PC-9 (cell line): ENCODE measurements around the gene DNAH7. TPM values are rescaled to one million over a fixed set of nuclear protein-coding genes. Genes with fewer than 3 reads are reported as not detected.

Source experiments
- BruUV-seq: library from RNA; stranded (reverse); fragments of 400-500 nt; replicated peaks from 2 replicates; lab custom pipeline; 2021; lab: Mats Ljungman, UMichigan
- CTCF ChIA-PET: fragments of 300-600 bp; sonication (Branson Sonifier 250); formaldehyde crosslinking; loops from one replicate; lab custom pipeline; 2022; ENCODE audit warnings: antibody characterized with exemption; lab: Charles Lee
- POLR2A ChIA-PET: fragments of 300-600 bp; sonication (Branson Sonifier 250); formaldehyde crosslinking; loops from one replicate; lab custom pipeline; 2022; ENCODE audit warnings: antibody characterized with exemption; ENCODE audit not compliant: unreplicated experiment; lab: Charles Lee
- DNase-seq, 2 experiments: peaks; one replicate each; pipeline versions ENCODE4 v3.0.0 to v3.0.0-alpha.2; 2015 to 2022; ENCODE audit warnings: mixed read lengths in 1 of 2
- H2AFZ ChIP-seq: fragments of 200-600 bp; sonication (generic); 2 replicates; pipeline ENCODE4 v1.8.1; 2017; ENCODE audit warnings: antibody characterized with exemption
- H3F3A ChIP-seq: fragments of 200-600 bp; sonication (generic); 2 replicates; pipeline ENCODE4 v1.8.1; 2017; ENCODE audit warnings: antibody characterized with exemption, mild to moderate bottlenecking, low read depth; ENCODE audit not compliant: insufficient read depth
- H3K27ac ChIP-seq: fragments of 200-600 bp; sonication (generic); 2 replicates; pipeline ENCODE4 v1.6.1; 2016; ENCODE audit warnings: mixed run types
- H3K27me3 ChIP-seq: fragments of 200-600 bp; sonication (generic); 2 replicates; pipeline ENCODE4 v1.6.1; 2016; ENCODE audit warnings: low read depth, mixed run types; ENCODE audit not compliant: insufficient read depth
- H3K36me3 ChIP-seq: fragments of 200-600 bp; sonication (generic); 2 replicates; pipeline ENCODE4 v1.6.1; 2016; ENCODE audit warnings: low read depth, mixed run types
- H3K4me1 ChIP-seq: fragments of 200-600 bp; sonication (generic); replicated peaks from 2 replicates; pipeline ENCODE4 v1.6.1; 2016; ENCODE audit warnings: mixed run types; ENCODE audit not compliant: insufficient read depth
- H3K4me2 ChIP-seq: fragments of 200-600 bp; sonication (generic); 2 replicates; pipeline ENCODE4 v1.6.1; 2017; ENCODE audit warnings: mixed run types
- H3K4me3 ChIP-seq: fragments of 200-600 bp; sonication (generic); 2 replicates; pipeline ENCODE4 v1.6.1; 2016; ENCODE audit warnings: mixed run types
- H3K79me2 ChIP-seq: fragments of 200-600 bp; sonication (generic); 2 replicates; pipeline ENCODE4 v1.6.1; 2017; ENCODE audit warnings: low read depth, mixed run types
- H3K9me2 ChIP-seq: fragments of 200-600 bp; sonication (generic); 2 replicates; pipeline ENCODE4 v1.8.1; 2017; ENCODE audit warnings: mild to moderate bottlenecking; ENCODE audit not compliant: insufficient read depth
- H3K9me3 ChIP-seq: fragments of 200-600 bp; sonication (generic); 2 replicates; pipeline ENCODE4 v1.8.1; 2016; ENCODE audit warnings: low read depth; ENCODE audit not compliant: insufficient read depth
- H4K20me1 ChIP-seq: fragments of 200-600 bp; sonication (generic); 2 replicates; pipeline ENCODE4 v1.8.1; 2017; ENCODE audit not compliant: insufficient read depth
- EZH2 ChIP-seq: fragments of 200-600 bp; sonication (generic); IDR thresholded peaks from 2 replicates; pipeline ENCODE4 v1.8.0; 2017; ENCODE audit warnings: antibody characterized with exemption, low read depth
- intact Hi-C: fragments of 100-400 bp; cut with micrococcal nuclease; formaldehyde crosslinking; loops from one replicate; pipeline ENCODE4 v1.10.0; 2022; ENCODE audit not compliant: unreplicated experiment
- total RNA-seq: library from RNA; stranded (reverse); gene quantifications from 2 replicates; pipeline ENCODE4 v1.2.3, GENCODE V29; 2021
- TF ChIP-seq, protein P1 (sequence below): fragments of 200-600 bp; sonication (generic); conservative IDR thresholded peaks from 2 replicates; pipeline ENCODE4 v1.6.1; 2017; ENCODE audit warnings: mixed run types, antibody characterized with exemption, mild to moderate bottlenecking, moderate library complexity

DNAH7 gene
- total RNA-seq, 1 experiment from 2014 or later = 3.8 TPM

GRCh38 chr2:195993623-195994022, 75.0 kb downstream of the DNAH7 start:
- intact Hi-C loops = no loop called here
- H3F3A ChIP-seq = no peaks in the 10 kb centered on the region
- TF ChIP-seq, protein P1, sequence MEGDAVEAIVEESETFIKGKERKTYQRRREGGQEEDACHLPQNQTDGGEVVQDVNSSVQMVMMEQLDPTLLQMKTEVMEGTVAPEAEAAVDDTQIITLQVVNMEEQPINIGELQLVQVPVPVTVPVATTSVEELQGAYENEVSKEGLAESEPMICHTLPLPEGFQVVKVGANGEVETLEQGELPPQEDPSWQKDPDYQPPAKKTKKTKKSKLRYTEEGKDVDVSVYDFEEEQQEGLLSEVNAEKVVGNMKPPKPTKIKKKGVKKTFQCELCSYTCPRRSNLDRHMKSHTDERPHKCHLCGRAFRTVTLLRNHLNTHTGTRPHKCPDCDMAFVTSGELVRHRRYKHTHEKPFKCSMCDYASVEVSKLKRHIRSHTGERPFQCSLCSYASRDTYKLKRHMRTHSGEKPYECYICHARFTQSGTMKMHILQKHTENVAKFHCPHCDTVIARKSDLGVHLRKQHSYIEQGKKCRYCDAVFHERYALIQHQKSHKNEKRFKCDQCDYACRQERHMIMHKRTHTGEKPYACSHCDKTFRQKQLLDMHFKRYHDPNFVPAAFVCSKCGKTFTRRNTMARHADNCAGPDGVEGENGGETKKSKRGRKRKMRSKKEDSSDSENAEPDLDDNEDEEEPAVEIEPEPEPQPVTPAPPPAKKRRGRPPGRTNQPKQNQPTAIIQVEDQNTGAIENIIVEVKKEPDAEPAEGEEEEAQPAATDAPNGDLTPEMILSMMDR = no peak
- no peak for TF ChIP-seq EZH2
- POLR2A ChIA-PET = no interaction called here
- H3K4me3 ChIP-seq = no peak overlapping the region
- CTCF ChIA-PET = no interaction called here
- H2AFZ ChIP-seq = no peak overlapping the region
- H3K4me1 ChIP-seq = no peaks in the 10 kb centered on the region
- no peak overlapping the region for H3K4me2 ChIP-seq
- H3K9me3 ChIP-seq = no peaks in the 10 kb centered on the region
- no peaks in the 10 kb centered on the region for H3K36me3 ChIP-seq
- no peaks in the 10 kb centered on the region for H3K79me2 ChIP-seq
- DNase-seq = no peak
- BruUV-seq = no TSS peak
- H4K20me1 ChIP-seq = no peaks in the 10 kb centered on the region
- H3K9me2 ChIP-seq = no peaks in the 10 kb centered on the region
- no peak overlapping the region for H3K27ac ChIP-seq
- H3K27me3 ChIP-seq = no peaks in the 10 kb centered on the region

- H3K27me3 ChIP-seq = no peaks in the 10 kb centered on the region
- no peak for DNase-seq
- TF ChIP-seq, protein P1 = no peak
- no peak for TF ChIP-seq EZH2
- no peak overlapping the region for H2AFZ ChIP-seq
- H4K20me1 ChIP-seq = no peaks in the 10 kb centered on the region
- H3K4me1 ChIP-seq = no peaks in the 10 kb centered on the region
- H3K27ac ChIP-seq = no peak overlapping the region
- no peaks in the 10 kb centered on the region for H3F3A ChIP-seq
- H3K79me2 ChIP-seq = no peaks in the 10 kb centered on the region
- POLR2A ChIA-PET = no interaction called here
- no peaks in the 10 kb centered on the region for H3K9me3 ChIP-seq
- CTCF ChIA-PET = no interaction called here
- no peak overlapping the region for H3K4me2 ChIP-seq
- no peaks in the 10 kb centered on the region for H3K9me2 ChIP-seq
- H3K4me3 ChIP-seq = no peak overlapping the region
- no TSS peak for BruUV-seq
- no peaks in the 10 kb centered on the region for H3K36me3 ChIP-seq
- intact Hi-C loops = no loop called here
These were observed 82.9 kb downstream of the DNAH7 start for GRCh38 chr2:195985741-195986140.

GRCh38 chr2:195984923-195985726, 83.5 kb downstream of the DNAH7 start:
- no TSS peak for BruUV-seq
- Histone ChIP-seq H3F3A (no peaks in the 10 kb centered on the region), H3K36me3 (no peaks in the 10 kb centered on the region), H3K4me2 (no peak overlapping the region), H3K27me3 (no peaks in the 10 kb centered on the region), H3K4me3 (no peak overlapping the region), H3K9me3 (no peaks in the 10 kb centered on the region), H2AFZ (no peak overlapping the region), H3K4me1 (no peaks in the 10 kb centered on the region), H3K9me2 (no peaks in the 10 kb centered on the region), H4K20me1 (no peaks in the 10 kb centered on the region), H3K27ac (no peak overlapping the region), H3K79me2 (no peaks in the 10 kb centered on the region)
- ChIA-PET POLR2A (no interaction called here), CTCF (no interaction called here)
- intact Hi-C loops = no loop called here
- TF ChIP-seq, protein P1 = no peak
- no peak for TF ChIP-seq EZH2
- no peak for DNase-seq
